HepG2 (cell line): Measurements from ENCODE around the gene GPRC5D. TPM values are rescaled to one million over a fixed set of nuclear protein-coding genes. Genes with fewer than 3 reads are reported as not detected.

Experiments
- CEBPZ ChIP-seq: IDR thresholded peaks from 2 replicates; pipeline ENCODE4 v1.6.1; 2012; ENCODE audit warnings: low read length, improper control_type of control experiment
- CENPX ChIP-seq: sonication (generic); formaldehyde crosslinking; IDR thresholded peaks from 2 replicates; pipeline ENCODE4 v1.9.0; 2021; ENCODE audit warnings: mild to moderate bottlenecking, missing genetic modification reagents, moderate library complexity
- CHCHD3 ChIP-seq: sonication (generic); formaldehyde crosslinking; IDR thresholded peaks from 2 replicates; pipeline ENCODE4 v1.8.0; 2022; ENCODE audit warnings: mild to moderate bottlenecking, missing genetic modification reagents, moderate library complexity
- ERF ChIP-seq: IDR thresholded peaks from 2 replicates; pipeline ENCODE4 v1.6.1; 2018; ENCODE audit warnings: missing biosample characterization, missing genetic modification reagents
- FOXA1 ChIP-seq, 2 experiments: fragments of 450-650 bp in 1 of 2; sonication (generic) in 1 of 2; formaldehyde crosslinking in 1 of 2; IDR thresholded peaks; 2 replicates each; pipeline versions ENCODE4 v1.4.0 to v1.6.1; 2016 to 2020; ENCODE audit warnings: missing genetic modification reagents in 1 of 2
- FOXK2 ChIP-seq: fragments of 450-650 bp; IDR thresholded peaks from 2 replicates; pipeline ENCODE4 v1.6.1; 2016
- GATAD1 ChIP-seq: IDR thresholded peaks from 2 replicates; pipeline ENCODE4 v1.6.1; 2016; ENCODE audit warnings: missing genetic modification reagents, missing compliant biosample characterization
- IRX3 ChIP-seq: sonication (generic); formaldehyde crosslinking; IDR thresholded peaks from 2 replicates; pipeline ENCODE4 v1.8.1; 2023; ENCODE audit warnings: mild to moderate bottlenecking, low read depth, missing genetic modification reagents, borderline replicate concordance
- NFE2 ChIP-seq: sonication (generic); formaldehyde crosslinking; IDR thresholded peaks from 2 replicates; pipeline ENCODE4 v1.4.0; 2020; ENCODE audit warnings: missing genetic modification reagents
- REPIN1 ChIP-seq: sonication (generic); formaldehyde crosslinking; IDR thresholded peaks from 2 replicates; pipeline ENCODE4 v1.8.0; 2022; ENCODE audit warnings: missing genetic modification reagents, low read depth, mild to moderate bottlenecking, borderline replicate concordance
- SAP130 ChIP-seq: IDR thresholded peaks from 2 replicates; pipeline ENCODE4 v1.6.1; 2016; ENCODE audit warnings: low read depth
- SMYD3 ChIP-seq: sonication (generic); formaldehyde crosslinking; IDR thresholded peaks from 2 replicates; pipeline ENCODE4 v1.8.1; 2023; ENCODE audit warnings: mild to moderate bottlenecking, missing genetic modification reagents
- THAP8 ChIP-seq: sonication (generic); formaldehyde crosslinking; IDR thresholded peaks from 2 replicates; pipeline ENCODE4 v1.5.1; 2020; ENCODE audit warnings: missing genetic modification reagents, mild to moderate bottlenecking, borderline replicate concordance
- ZBTB1 ChIP-seq: sonication (generic); formaldehyde crosslinking; IDR thresholded peaks from 2 replicates; pipeline ENCODE4 v1.4.0; 2020; ENCODE audit warnings: missing genetic modification reagents, borderline replicate concordance
- ZBTB8A ChIP-seq: sonication (generic); formaldehyde crosslinking; IDR thresholded peaks from 2 replicates; pipeline ENCODE4 v1.4.0; 2020; ENCODE audit warnings: mild to moderate bottlenecking, low read depth, missing genetic modification reagents, borderline replicate concordance
- ZKSCAN5 ChIP-seq: sonication (generic); formaldehyde crosslinking; IDR thresholded peaks from 2 replicates; pipeline ENCODE4 v1.5.1; 2020; ENCODE audit warnings: mild to moderate bottlenecking, missing genetic modification reagents
- ZNF143 ChIP-seq: sonication (generic); formaldehyde crosslinking; IDR thresholded peaks from 2 replicates; pipeline ENCODE4 v1.4.0; 2020; ENCODE audit warnings: missing genetic modification reagents
- ZNF17 ChIP-seq: sonication (generic); formaldehyde crosslinking; IDR thresholded peaks from 2 replicates; pipeline ENCODE4 v1.5.0; 2020; ENCODE audit warnings: mild to moderate bottlenecking, missing genetic modification reagents
- ZNF251 ChIP-seq: sonication (generic); formaldehyde crosslinking; IDR thresholded peaks from 2 replicates; pipeline ENCODE4 v1.9.0; 2021; ENCODE audit warnings: mild to moderate bottlenecking, missing genetic modification reagents
- ZNF331 ChIP-seq: sonication (generic); formaldehyde crosslinking; IDR thresholded peaks from 2 replicates; pipeline ENCODE4 v1.4.0; 2020; ENCODE audit warnings: missing genetic modification reagents
- ZNF496 ChIP-seq: sonication (generic); formaldehyde crosslinking; IDR thresholded peaks from 2 replicates; pipeline ENCODE4 v1.8.1; 2023; ENCODE audit warnings: mild to moderate bottlenecking, moderate library complexity, missing genetic modification reagents; ENCODE audit not compliant: insufficient replicate concordance
- ZNF773 ChIP-seq: sonication (generic); formaldehyde crosslinking; IDR thresholded peaks from 2 replicates; pipeline ENCODE4 v1.4.0; 2020; ENCODE audit warnings: missing genetic modification reagents, borderline replicate concordance
- polyA plus RNA-seq, 8 experiments: library from polyadenylated mRNA; depleted of rRNA in 3 of 8; stranded (reverse) in 7 of 8; unstranded in 1 of 8; fragments of >200 nt; fragmentation: Illumina TruSeq in 4 of 8; extraction: Trizol in 4 of 8; gene quantifications; 2 replicates each; pipeline versions ENCODE4 v1.2.1 to v1.2.3, GENCODE V29; 2011 to 2016; ENCODE audit warnings: low read depth in 4 of 8, missing spikeins in 1 of 8, mixed read lengths in 1 of 8; ENCODE audit not compliant: insufficient read depth in 1 of 8
- total RNA-seq, 5 experiments: library from RNA; depleted of rRNA; stranded (reverse); fragments of >200 nt; fragmentation: Illumina TruSeq; extraction: Trizol; gene quantifications; 2 replicates each; pipeline ENCODE4 v1.2.3, GENCODE V29; 2016; ENCODE audit warnings: low read depth in 1 of 5
- TF ChIP-seq, protein P1 (sequence below): sonication (generic); formaldehyde crosslinking; IDR thresholded peaks from 2 replicates; pipeline ENCODE4 v1.5.0; 2020; ENCODE audit warnings: mild to moderate bottlenecking, missing genetic modification reagents

Gene GPRC5D
- total and polyA plus RNA-seq, 2 of the 13 experiments (the other 11 are each of a cell fraction or from before 2014, with no cell fraction given): not detected

DNA sequence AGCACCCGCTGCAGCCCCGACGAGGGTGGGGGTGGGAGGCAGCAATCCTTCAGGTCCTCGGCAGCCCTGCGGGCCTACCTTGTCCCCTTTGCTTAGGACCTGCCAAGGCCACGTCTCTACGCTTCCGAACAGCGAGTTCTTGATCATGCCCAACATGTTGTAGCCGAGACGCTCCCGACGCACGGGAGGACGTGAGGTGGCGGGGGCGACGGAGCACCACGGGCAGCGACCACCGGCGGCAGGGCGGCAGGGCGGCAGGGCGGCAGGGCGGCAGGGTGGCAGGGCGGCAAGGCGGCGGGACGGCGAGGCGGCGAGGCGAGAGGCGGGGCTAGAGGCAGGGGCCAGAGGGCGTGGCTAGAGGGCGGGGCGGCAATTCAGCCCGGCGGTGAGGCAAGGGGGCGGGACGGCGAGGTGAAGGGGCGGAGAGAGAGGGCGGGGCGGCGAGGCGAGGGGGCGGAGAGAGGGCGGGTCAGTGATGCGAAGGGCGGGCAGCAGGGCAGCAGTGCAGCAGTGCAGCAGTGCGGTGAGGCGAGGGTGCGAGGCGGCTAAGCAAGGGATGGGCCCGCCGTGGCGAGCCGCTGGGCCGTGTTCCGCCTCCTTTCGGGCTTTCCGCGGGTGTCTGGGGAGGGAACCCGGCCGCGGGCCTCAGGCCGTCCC lies 48.1 kb upstream of the GPRC5D start, which contains the start of gene HEBP1 (continued):
- TF ChIP-seq CEBPZ (no peak), ZNF773 (CRISPR knock-in tag) (0 out of 2 replicates have a peak, but pooled peaks have one; percentile 14), THAP8 (CRISPR knock-in tag) (0 out of 2 replicates have a peak, but pooled peaks have one; percentile 8), CHCHD3 (no peak), REPIN1 (CRISPR knock-in tag) (peak; percentile 31; the same call in 1 of the 2 replicates), SMYD3 (no peak), GATAD1 (no peak), NFE2 (CRISPR knock-in tag) (no peak), ZKSCAN5 (CRISPR knock-in tag) (no peak), CENPX (CRISPR knock-in tag) (no peak), ZNF251 (CRISPR knock-in tag) (no peak), ZNF331 (CRISPR knock-in tag) (no peak), ZNF17 (no peak), SAP130 (CRISPR knock-in tag) (peak; percentile 42), ERF (CRISPR knock-in tag) (no peak), ZNF496 (CRISPR knock-in tag) (no peak), FOXA1 (IDR thresholded peaks at IDR 0.05) (no peak), FOXA1 (CRISPR knock-in tag; IDR thresholded peaks at IDR 0.05) (no peak), ZNF143 (no peak), ZBTB1 (no peak), FOXK2 (no peak), IRX3 (0 out of 2 replicates have a peak, but pooled peaks have one; percentile 56), ZBTB8A (0 out of 2 replicates have a peak, but pooled peaks have one; percentile 12)
- TF ChIP-seq, protein P1, sequence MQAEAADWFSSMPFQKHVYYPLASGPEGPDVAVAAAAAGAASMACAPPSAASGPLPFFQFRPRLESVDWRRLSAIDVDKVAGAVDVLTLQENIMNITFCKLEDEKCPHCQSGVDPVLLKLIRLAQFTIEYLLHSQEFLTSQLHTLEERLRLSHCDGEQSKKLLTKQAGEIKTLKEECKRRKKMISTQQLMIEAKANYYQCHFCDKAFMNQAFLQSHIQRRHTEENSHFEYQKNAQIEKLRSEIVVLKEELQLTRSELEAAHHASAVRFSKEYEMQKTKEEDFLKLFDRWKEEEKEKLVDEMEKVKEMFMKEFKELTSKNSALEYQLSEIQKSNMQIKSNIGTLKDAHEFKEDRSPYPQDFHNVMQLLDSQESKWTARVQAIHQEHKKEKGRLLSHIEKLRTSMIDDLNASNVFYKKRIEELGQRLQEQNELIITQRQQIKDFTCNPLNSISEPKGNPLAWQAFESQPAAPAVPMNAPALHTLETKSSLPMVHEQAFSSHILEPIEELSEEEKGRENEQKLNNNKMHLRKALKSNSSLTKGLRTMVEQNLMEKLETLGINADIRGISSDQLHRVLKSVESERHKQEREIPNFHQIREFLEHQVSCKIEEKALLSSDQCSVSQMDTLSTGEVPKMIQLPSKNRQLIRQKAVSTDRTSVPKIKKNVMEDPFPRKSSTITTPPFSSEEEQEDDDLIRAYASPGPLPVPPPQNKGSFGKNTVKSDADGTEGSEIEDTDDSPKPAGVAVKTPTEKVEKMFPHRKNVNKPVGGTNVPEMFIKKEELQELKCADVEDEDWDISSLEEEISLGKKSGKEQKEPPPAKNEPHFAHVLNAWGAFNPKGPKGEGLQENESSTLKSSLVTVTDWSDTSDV (CRISPR knock-in tag): 0 out of 2 replicates have a peak, but pooled peaks have one; percentile 64
